SK-N-SH (cell line): ENCODE data around the gene DNAH9. TPM values are rescaled to one million over a fixed set of nuclear protein-coding genes. Genes with fewer than 3 reads are reported as not detected.

Source experiments
- CTCF ChIA-PET: fragments of 300-600, 350-600 bp; formaldehyde crosslinking; extraction: SDS; loops from one replicate; lab custom pipeline; 2021; lab: Yijun Ruan, JAX
- POLR2A ChIA-PET: fragments of 350-600 bp; sonication (Branson Sonifier 250); formaldehyde crosslinking; extraction: SDS; loops from one replicate; lab custom pipeline; 2020; ENCODE audit warnings: antibody characterized with exemption, inconsistent platforms; lab: Yijun Ruan, JAX
- DNase-seq: peaks from one replicate; pipeline ENCODE4 v3.0.0; 2012
- H2AFZ ChIP-seq: fragments of 200-600 bp; sonication (generic); 2 replicates; pipeline ENCODE4 v1.8.1; 2016; ENCODE audit warnings: antibody characterized with exemption, mild to moderate bottlenecking, low read depth
- H3F3A ChIP-seq: fragments of 200-600 bp; sonication (generic); replicated peaks from 2 replicates; pipeline ENCODE3; 2016; ENCODE audit warnings: antibody characterized with exemption, mild to moderate bottlenecking; ENCODE audit not compliant: insufficient read depth
- H3K27ac ChIP-seq, 2 experiments: fragments of 200-500 bp in 1 of 2; fragments of 200-600 bp in 1 of 2; sonication (Bioruptor generic) in 1 of 2; sonication (generic), shearing (Covaris generic) in 1 of 2; 2 replicates each; pipeline versions ENCODE4 v1.5.1 to v1.6.1; 2014 to 2016; ENCODE audit warnings: low read depth in 2 of 2, inconsistent platforms in 1 of 2, low read length in 1 of 2, mild to moderate bottlenecking in 1 of 2, mixed read lengths in 1 of 2
- H3K27me3 ChIP-seq: fragments of 200-600 bp; sonication (generic), shearing (Covaris generic); 2 replicates; pipeline ENCODE4 v1.6.1; 2016; ENCODE audit warnings: mixed run types; ENCODE audit not compliant: insufficient read depth
- H3K36me3 ChIP-seq, 2 experiments: fragments of 200-500 bp in 1 of 2; fragments of 200-600 bp in 1 of 2; sonication (Bioruptor generic) in 1 of 2; sonication (generic) in 1 of 2; replicated peaks in 1 of 2; 2 replicates each; pipeline versions ENCODE3 to v1.5.1; 2014 to 2016; ENCODE audit warnings: low read length in 1 of 2, mild to moderate bottlenecking in 1 of 2; ENCODE audit not compliant: insufficient read depth in 2 of 2, control insufficient read depth in 1 of 2
- H3K4me1 ChIP-seq, 2 experiments: fragments of 200-500 bp in 1 of 2; fragments of 200-600 bp in 1 of 2; sonication (Bioruptor generic) in 1 of 2; sonication (generic), shearing (Covaris generic) in 1 of 2; 2 replicates each; pipeline versions ENCODE4 v1.5.1 to v1.6.1; 2014 to 2016; ENCODE audit warnings: low read depth in 1 of 2, low read length in 1 of 2, mixed run types in 1 of 2; ENCODE audit not compliant: insufficient read depth in 2 of 2, control insufficient read depth in 1 of 2
- H3K4me2 ChIP-seq: fragments of 200-600 bp; sonication (generic), shearing (Covaris generic); 2 replicates; pipeline ENCODE4 v1.6.1; 2017; ENCODE audit warnings: mixed run types
- H3K4me3 ChIP-seq, 2 experiments: fragments of 200-500 bp in 1 of 2; fragments of 200-600 bp in 1 of 2; sonication (Bioruptor generic) in 1 of 2; sonication (generic), shearing (Covaris generic) in 1 of 2; 2 replicates each; pipeline versions ENCODE4 v1.5.1 to v1.8.1; 2014 to 2016; ENCODE audit warnings: low read depth in 2 of 2, inconsistent platforms in 1 of 2, low read length in 1 of 2, mild to moderate bottlenecking in 1 of 2, mixed read lengths in 1 of 2, moderate library complexity in 1 of 2
- H3K79me2 ChIP-seq: fragments of 200-600 bp; sonication (generic); 2 replicates; pipeline ENCODE4 v1.8.1; 2017; ENCODE audit warnings: mild to moderate bottlenecking; ENCODE audit not compliant: insufficient read depth
- H3K9ac ChIP-seq: fragments of 200-600 bp; sonication (generic); 2 replicates; pipeline ENCODE4 v1.6.1; 2017; ENCODE audit warnings: mixed run types
- H3K9me2 ChIP-seq: fragments of 200-600 bp; sonication (generic); 2 replicates; pipeline ENCODE4 v1.6.1; 2017; ENCODE audit warnings: mixed run types
- H3K9me3 ChIP-seq: fragments of 200-600 bp; sonication (generic); 2 replicates; pipeline ENCODE4 v1.6.1; 2017; ENCODE audit warnings: mixed run types, mild to moderate bottlenecking, moderate library complexity
- H4K20me1 ChIP-seq: fragments of 200-600 bp; sonication (generic); 2 replicates; pipeline ENCODE4 v1.6.1; 2017; ENCODE audit warnings: mild to moderate bottlenecking, mixed run types; ENCODE audit not compliant: insufficient read depth
- EP300 ChIP-seq, 2 experiments: IDR thresholded peaks; 2 replicates each; pipeline versions ENCODE4 v1.4.0 to v1.6.1; 2012; ENCODE audit warnings: borderline replicate concordance in 1 of 2, low read depth in 1 of 2, low read length in 1 of 2
- EZH2phosphoT487 ChIP-seq: fragments of 200-600 bp; sonication (generic); IDR thresholded peaks from 2 replicates; pipeline ENCODE4 v1.6.1; 2017; ENCODE audit warnings: low read depth, mixed run types, mild to moderate bottlenecking, antibody characterized with exemption, moderate library complexity, borderline replicate concordance
- FOXM1 ChIP-seq: IDR thresholded peaks from 2 replicates; pipeline ENCODE4 v1.4.0; 2012; ENCODE audit warnings: low read depth, mild to moderate bottlenecking
- GATA2 ChIP-seq: sonication (generic); formaldehyde crosslinking; IDR thresholded peaks from 2 replicates; pipeline ENCODE4 v1.5.0; 2020; ENCODE audit warnings: mild to moderate bottlenecking, missing genetic modification reagents
- MEF2A ChIP-seq: IDR thresholded peaks from 2 replicates; pipeline ENCODE4 v1.4.0; 2012; ENCODE audit warnings: low read depth, borderline replicate concordance
- MXI1 ChIP-seq: IDR thresholded peaks from 2 replicates; pipeline ENCODE4 v1.6.1; 2012; ENCODE audit warnings: mild to moderate bottlenecking, low read depth, low read length, improper control_type of control experiment
- NFIC ChIP-seq: IDR thresholded peaks from 2 replicates; pipeline ENCODE4 v1.4.0; 2012; ENCODE audit warnings: borderline replicate concordance
- NRF1 ChIP-seq: IDR thresholded peaks from 2 replicates; pipeline ENCODE4 v1.6.1; 2012; ENCODE audit warnings: low read depth, mild to moderate bottlenecking, low read length
- RCOR1 ChIP-seq: fragments of 150-350 bp; IDR thresholded peaks from 2 replicates; pipeline ENCODE4 v1.6.1; 2017; ENCODE audit warnings: antibody characterized with exemption, low read length
- SMC3 ChIP-seq: IDR thresholded peaks from 2 replicates; pipeline ENCODE4 v1.6.1; 2012; ENCODE audit warnings: low read depth, low read length, improper control_type of control experiment
- TAF1 ChIP-seq: IDR thresholded peaks from 2 replicates; pipeline ENCODE4 v1.6.1; 2012; ENCODE audit warnings: low read depth, mild to moderate bottlenecking, low read length, moderate library complexity, borderline replicate concordance
- TCF12 ChIP-seq: IDR thresholded peaks from 2 replicates; pipeline ENCODE4 v1.4.0; 2012
- TEAD4 ChIP-seq: IDR thresholded peaks from 2 replicates; pipeline ENCODE4 v1.4.0; 2012; ENCODE audit warnings: mild to moderate bottlenecking, borderline replicate concordance; ENCODE audit not compliant: insufficient read depth
- WGBS: methylation state at CpG from one replicate; pipeline ENCODE4 v1.1.6; 2017; ENCODE audit warnings: low lambda C conversion rate; 5-methylcytosine and 5-hydroxymethylcytosine counted together
- polyA plus RNA-seq, 3 experiments: library from polyadenylated mRNA; depleted of rRNA; stranded (reverse); fragments of >200 nt; gene quantifications; 2 replicates each; pipeline ENCODE4 v1.2.3, GENCODE V29; 2012
- TF ChIP-seq, protein P1 (sequence below): fragments of 150-350 bp; IDR thresholded peaks from 2 replicates; pipeline ENCODE4 v1.6.1; 2017; ENCODE audit warnings: antibody characterized with exemption, low read length, low read depth, borderline replicate concordance
- TF ChIP-seq, protein P2 (sequence below): fragments of 200-600 bp; sonication (generic); IDR thresholded peaks from 2 replicates; pipeline ENCODE4 v1.6.1; 2017; ENCODE audit warnings: antibody characterized with exemption, mild to moderate bottlenecking, moderate library complexity
- TF ChIP-seq, protein P3 (sequence below): IDR thresholded peaks from 2 replicates; pipeline ENCODE4 v1.4.0; 2012; ENCODE audit warnings: low read depth, borderline replicate concordance
- TF ChIP-seq, protein P4 (sequence below): IDR thresholded peaks from 2 replicates; pipeline ENCODE4 v1.4.0; 2012; ENCODE audit warnings: low read depth, borderline replicate concordance
- TF ChIP-seq, protein P5 (sequence below): IDR thresholded peaks from 2 replicates; pipeline ENCODE4 v1.6.1; 2012; ENCODE audit warnings: mild to moderate bottlenecking, low read depth, low read length, moderate library complexity
- TF ChIP-seq, protein P6 (sequence below): fragments of 150-350 bp; IDR thresholded peaks from 2 replicates; pipeline ENCODE4 v1.6.1; 2016; ENCODE audit warnings: mild to moderate bottlenecking, low read depth, low read length

The DNAH9 gene
- polyA plus RNA-seq, 1 of the 3 experiments (the other 2 are of a cell fraction) = not detected

DNA sequence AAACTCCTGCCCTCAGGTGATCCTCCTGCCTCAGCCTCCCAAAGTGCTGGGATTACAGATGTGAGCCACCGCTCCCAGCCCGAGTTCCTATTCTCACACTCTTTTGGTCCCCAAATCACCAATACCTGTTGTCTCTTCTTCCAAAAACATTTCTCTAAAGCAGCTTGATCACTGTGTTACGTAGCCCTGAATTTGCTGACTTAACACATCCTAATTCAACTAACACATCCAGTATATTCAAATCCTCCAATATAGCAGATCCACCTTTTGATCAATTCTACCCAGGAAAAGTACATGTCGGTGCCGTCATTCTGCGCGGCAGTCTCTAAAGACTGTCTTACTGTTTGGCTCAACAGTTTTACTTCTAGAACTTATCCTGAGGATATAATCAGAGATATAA, 207.7 kb downstream of the DNAH9 start:
- no peak overlapping the region for H3K9ac ChIP-seq
- no peaks in the 10 kb centered on the region for H3K79me2 ChIP-seq
- H3K36me3 ChIP-seq = no peaks in the 10 kb centered on the region
- no peak overlapping the region for H3K27ac ChIP-seq
- H4K20me1 ChIP-seq = no peaks in the 10 kb centered on the region
- H3K27me3 ChIP-seq = no peaks in the 10 kb centered on the region
- CTCF ChIA-PET = no interaction called here
- no peak overlapping the region for H3K4me3 ChIP-seq
- no peak for DNase-seq
- TF ChIP-seq MXI1 = no peak
- no peak for TF ChIP-seq MEF2A
- TF ChIP-seq FOXM1 = no peak
- TF ChIP-seq, protein P1, sequence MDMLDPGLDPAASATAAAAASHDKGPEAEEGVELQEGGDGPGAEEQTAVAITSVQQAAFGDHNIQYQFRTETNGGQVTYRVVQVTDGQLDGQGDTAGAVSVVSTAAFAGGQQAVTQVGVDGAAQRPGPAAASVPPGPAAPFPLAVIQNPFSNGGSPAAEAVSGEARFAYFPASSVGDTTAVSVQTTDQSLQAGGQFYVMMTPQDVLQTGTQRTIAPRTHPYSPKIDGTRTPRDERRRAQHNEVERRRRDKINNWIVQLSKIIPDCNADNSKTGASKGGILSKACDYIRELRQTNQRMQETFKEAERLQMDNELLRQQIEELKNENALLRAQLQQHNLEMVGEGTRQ = no peak
- TF ChIP-seq, protein P2, sequence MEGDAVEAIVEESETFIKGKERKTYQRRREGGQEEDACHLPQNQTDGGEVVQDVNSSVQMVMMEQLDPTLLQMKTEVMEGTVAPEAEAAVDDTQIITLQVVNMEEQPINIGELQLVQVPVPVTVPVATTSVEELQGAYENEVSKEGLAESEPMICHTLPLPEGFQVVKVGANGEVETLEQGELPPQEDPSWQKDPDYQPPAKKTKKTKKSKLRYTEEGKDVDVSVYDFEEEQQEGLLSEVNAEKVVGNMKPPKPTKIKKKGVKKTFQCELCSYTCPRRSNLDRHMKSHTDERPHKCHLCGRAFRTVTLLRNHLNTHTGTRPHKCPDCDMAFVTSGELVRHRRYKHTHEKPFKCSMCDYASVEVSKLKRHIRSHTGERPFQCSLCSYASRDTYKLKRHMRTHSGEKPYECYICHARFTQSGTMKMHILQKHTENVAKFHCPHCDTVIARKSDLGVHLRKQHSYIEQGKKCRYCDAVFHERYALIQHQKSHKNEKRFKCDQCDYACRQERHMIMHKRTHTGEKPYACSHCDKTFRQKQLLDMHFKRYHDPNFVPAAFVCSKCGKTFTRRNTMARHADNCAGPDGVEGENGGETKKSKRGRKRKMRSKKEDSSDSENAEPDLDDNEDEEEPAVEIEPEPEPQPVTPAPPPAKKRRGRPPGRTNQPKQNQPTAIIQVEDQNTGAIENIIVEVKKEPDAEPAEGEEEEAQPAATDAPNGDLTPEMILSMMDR = no peak
- TF ChIP-seq, protein P3, sequence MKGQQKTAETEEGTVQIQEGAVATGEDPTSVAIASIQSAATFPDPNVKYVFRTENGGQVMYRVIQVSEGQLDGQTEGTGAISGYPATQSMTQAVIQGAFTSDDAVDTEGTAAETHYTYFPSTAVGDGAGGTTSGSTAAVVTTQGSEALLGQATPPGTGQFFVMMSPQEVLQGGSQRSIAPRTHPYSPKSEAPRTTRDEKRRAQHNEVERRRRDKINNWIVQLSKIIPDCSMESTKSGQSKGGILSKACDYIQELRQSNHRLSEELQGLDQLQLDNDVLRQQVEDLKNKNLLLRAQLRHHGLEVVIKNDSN = no peak
- TF ChIP-seq, protein P4, sequence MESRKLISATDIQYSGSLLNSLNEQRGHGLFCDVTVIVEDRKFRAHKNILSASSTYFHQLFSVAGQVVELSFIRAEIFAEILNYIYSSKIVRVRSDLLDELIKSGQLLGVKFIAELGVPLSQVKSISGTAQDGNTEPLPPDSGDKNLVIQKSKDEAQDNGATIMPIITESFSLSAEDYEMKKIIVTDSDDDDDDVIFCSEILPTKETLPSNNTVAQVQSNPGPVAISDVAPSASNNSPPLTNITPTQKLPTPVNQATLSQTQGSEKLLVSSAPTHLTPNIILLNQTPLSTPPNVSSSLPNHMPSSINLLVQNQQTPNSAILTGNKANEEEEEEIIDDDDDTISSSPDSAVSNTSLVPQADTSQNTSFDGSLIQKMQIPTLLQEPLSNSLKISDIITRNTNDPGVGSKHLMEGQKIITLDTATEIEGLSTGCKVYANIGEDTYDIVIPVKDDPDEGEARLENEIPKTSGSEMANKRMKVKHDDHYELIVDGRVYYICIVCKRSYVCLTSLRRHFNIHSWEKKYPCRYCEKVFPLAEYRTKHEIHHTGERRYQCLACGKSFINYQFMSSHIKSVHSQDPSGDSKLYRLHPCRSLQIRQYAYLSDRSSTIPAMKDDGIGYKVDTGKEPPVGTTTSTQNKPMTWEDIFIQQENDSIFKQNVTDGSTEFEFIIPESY = no peak
- no peak for TF ChIP-seq EP300 (IDR thresholded peaks at IDR 0.05; ENCODE audit: borderline replicate concordance in 1 of 2, low read depth in 1 of 2, low read length in 1 of 2)
- TF ChIP-seq TCF12 = no peak
- no peak for TF ChIP-seq EZH2phosphoT487
- TF ChIP-seq, protein P5, sequence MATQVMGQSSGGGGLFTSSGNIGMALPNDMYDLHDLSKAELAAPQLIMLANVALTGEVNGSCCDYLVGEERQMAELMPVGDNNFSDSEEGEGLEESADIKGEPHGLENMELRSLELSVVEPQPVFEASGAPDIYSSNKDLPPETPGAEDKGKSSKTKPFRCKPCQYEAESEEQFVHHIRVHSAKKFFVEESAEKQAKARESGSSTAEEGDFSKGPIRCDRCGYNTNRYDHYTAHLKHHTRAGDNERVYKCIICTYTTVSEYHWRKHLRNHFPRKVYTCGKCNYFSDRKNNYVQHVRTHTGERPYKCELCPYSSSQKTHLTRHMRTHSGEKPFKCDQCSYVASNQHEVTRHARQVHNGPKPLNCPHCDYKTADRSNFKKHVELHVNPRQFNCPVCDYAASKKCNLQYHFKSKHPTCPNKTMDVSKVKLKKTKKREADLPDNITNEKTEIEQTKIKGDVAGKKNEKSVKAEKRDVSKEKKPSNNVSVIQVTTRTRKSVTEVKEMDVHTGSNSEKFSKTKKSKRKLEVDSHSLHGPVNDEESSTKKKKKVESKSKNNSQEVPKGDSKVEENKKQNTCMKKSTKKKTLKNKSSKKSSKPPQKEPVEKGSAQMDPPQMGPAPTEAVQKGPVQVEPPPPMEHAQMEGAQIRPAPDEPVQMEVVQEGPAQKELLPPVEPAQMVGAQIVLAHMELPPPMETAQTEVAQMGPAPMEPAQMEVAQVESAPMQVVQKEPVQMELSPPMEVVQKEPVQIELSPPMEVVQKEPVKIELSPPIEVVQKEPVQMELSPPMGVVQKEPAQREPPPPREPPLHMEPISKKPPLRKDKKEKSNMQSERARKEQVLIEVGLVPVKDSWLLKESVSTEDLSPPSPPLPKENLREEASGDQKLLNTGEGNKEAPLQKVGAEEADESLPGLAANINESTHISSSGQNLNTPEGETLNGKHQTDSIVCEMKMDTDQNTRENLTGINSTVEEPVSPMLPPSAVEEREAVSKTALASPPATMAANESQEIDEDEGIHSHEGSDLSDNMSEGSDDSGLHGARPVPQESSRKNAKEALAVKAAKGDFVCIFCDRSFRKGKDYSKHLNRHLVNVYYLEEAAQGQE = no peak
- TF ChIP-seq RCOR1 = no peak
- TF ChIP-seq TEAD4 = no peak
- TF ChIP-seq NFIC = no peak
- no peak for TF ChIP-seq SMC3
- TF ChIP-seq, protein P6, sequence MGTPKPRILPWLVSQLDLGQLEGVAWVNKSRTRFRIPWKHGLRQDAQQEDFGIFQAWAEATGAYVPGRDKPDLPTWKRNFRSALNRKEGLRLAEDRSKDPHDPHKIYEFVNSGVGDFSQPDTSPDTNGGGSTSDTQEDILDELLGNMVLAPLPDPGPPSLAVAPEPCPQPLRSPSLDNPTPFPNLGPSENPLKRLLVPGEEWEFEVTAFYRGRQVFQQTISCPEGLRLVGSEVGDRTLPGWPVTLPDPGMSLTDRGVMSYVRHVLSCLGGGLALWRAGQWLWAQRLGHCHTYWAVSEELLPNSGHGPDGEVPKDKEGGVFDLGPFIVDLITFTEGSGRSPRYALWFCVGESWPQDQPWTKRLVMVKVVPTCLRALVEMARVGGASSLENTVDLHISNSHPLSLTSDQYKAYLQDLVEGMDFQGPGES = no peak
- no peak for TF ChIP-seq GATA2 (CRISPR knock-in tag)
- no peak for TF ChIP-seq NRF1
- TF ChIP-seq TAF1 = no peak
- no peaks in the 10 kb centered on the region for H3F3A ChIP-seq
- H2AFZ ChIP-seq = no peak overlapping the region
- no peak overlapping the region for H3K4me2 ChIP-seq
- no peaks in the 10 kb centered on the region for H3K9me3 ChIP-seq
- no peaks in the 10 kb centered on the region for H3K9me2 ChIP-seq
- 69% methylated on average over 7 of the region's 7 CpGs for WGBS
- H3K4me1 ChIP-seq = peaks cover 0 to 6% of the 10 kb centered on the region in 2 experiments; a peak in 1 of 4 replicates
- POLR2A ChIA-PET = no interaction called here
